ENCODE results near the gene PTK7.

DNA sequence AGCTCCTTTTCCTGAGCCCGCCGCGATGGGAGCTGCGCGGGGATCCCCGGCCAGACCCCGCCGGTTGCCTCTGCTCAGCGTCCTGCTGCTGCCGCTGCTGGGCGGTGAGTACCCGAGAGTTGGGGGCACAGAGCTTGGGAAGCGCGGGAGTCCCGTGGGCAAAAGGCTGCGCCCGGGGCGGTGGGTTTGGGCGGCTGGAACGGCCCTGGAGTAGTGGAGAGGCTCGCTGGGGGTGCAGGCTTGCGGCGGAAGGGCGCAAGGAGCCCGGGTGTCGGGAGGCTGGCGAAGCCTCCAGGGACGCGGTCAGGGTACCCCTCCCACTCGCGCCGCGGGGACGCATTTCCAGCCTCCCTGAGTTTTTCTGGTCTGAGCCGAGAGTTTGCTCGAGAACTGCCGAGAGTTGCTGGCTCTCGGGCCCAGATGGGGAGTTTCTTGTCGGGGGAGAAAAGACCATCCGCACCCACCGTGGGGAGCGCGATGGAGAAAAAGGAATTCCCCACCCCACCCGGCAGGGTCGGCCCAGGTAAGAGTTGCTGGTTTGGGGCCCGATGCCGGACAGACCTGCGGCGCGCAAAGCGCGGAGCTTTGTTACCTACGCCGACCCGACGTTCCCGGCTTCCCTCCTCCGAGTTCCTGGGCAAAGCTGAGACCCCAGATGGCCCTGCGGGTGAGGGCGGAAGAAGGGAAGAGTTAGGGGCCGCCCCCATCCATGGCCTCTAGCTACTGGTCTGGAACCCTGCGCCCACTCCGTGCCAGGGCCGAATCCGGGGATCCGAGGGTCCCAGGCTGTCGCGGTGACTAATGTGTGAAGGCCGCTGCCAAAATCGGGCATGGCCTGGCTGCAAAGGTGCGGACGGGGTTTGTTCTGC, 584 bp downstream of the PTK7 start:
- TF ChIP-seq GATA2 (IDR thresholded peaks at IDR 0.05; ENCODE audit: insufficient read depth, insufficient read length, low read depth, low read length) (no peak), POLR2A (IDR thresholded peaks at IDR 0.05; ENCODE audit: low read depth, low read length) (no peak), POLR2AphosphoS5 (IDR thresholded peaks at IDR 0.05; ENCODE audit: insufficient read depth, low read depth, low read length) (no peak), EZH2 (IDR thresholded peaks at IDR 0.05; ENCODE audit: borderline replicate concordance, low read depth, low read length, severe bottlenecking) (no peak), FOS (IDR thresholded peaks at IDR 0.05; ENCODE audit: borderline replicate concordance, insufficient read depth, low read length) (no peak), JUN (IDR thresholded peaks at IDR 0.05; ENCODE audit: borderline replicate concordance, insufficient read depth, insufficient read length, low read depth) (no peak), MYC (IDR thresholded peaks at IDR 0.05; ENCODE audit: low read depth, low read length) (no peak)
- TF ChIP-seq, protein P1, sequence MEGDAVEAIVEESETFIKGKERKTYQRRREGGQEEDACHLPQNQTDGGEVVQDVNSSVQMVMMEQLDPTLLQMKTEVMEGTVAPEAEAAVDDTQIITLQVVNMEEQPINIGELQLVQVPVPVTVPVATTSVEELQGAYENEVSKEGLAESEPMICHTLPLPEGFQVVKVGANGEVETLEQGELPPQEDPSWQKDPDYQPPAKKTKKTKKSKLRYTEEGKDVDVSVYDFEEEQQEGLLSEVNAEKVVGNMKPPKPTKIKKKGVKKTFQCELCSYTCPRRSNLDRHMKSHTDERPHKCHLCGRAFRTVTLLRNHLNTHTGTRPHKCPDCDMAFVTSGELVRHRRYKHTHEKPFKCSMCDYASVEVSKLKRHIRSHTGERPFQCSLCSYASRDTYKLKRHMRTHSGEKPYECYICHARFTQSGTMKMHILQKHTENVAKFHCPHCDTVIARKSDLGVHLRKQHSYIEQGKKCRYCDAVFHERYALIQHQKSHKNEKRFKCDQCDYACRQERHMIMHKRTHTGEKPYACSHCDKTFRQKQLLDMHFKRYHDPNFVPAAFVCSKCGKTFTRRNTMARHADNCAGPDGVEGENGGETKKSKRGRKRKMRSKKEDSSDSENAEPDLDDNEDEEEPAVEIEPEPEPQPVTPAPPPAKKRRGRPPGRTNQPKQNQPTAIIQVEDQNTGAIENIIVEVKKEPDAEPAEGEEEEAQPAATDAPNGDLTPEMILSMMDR (IDR thresholded peaks at IDR 0.05; ENCODE audit: extremely low read depth in 1 of 2, insufficient read depth in 1 of 2, low read depth in 1 of 2, low read length in 2 of 2) = no peak
- TF ChIP-seq, protein P2, sequence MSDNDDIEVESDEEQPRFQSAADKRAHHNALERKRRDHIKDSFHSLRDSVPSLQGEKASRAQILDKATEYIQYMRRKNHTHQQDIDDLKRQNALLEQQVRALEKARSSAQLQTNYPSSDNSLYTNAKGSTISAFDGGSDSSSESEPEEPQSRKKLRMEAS (IDR thresholded peaks at IDR 0.05; ENCODE audit: insufficient read depth, insufficient read length) = no peak
